DOHH2 (cell line): Measurements from ENCODE around the gene GPR107.

Source experiments
- H3F3A ChIP-seq: fragments of 200-600 bp; sonication (generic), shearing (Covaris generic); 2 replicates; pipeline ENCODE4 v1.6.0; 2016; ENCODE audit warnings: antibody characterized with exemption, mild to moderate bottlenecking; ENCODE audit not compliant: control insufficient read depth, insufficient read depth
- H3K27ac ChIP-seq: fragments of 200-600 bp; sonication (generic); 2 replicates; pipeline ENCODE4 v1.5.1; 2014; ENCODE audit warnings: low read depth, mild to moderate bottlenecking, low read length, moderate library complexity
- H3K27me3 ChIP-seq: fragments of 200-600 bp; sonication (generic); 2 replicates; pipeline ENCODE4 v1.6.1; 2014; ENCODE audit warnings: mild to moderate bottlenecking, low read length, mixed read lengths; ENCODE audit not compliant: control insufficient read depth
- H3K36me3 ChIP-seq: fragments of 200-600 bp; sonication (generic); 2 replicates; pipeline ENCODE4 v1.6.1; 2014; ENCODE audit warnings: mild to moderate bottlenecking, low read length, moderate library complexity, mixed read lengths; ENCODE audit not compliant: control insufficient read depth
- H3K4me1 ChIP-seq: fragments of 200-600 bp; sonication (generic); 2 replicates; pipeline ENCODE4 v1.6.1; 2014; ENCODE audit warnings: mild to moderate bottlenecking, low read length, mixed read lengths; ENCODE audit not compliant: control insufficient read depth
- H3K4me2 ChIP-seq: fragments of 200-600 bp; sonication (generic); 2 replicates; pipeline ENCODE4 v1.6.0; 2014; ENCODE audit warnings: mild to moderate bottlenecking, low read length, moderate library complexity
- H3K4me3 ChIP-seq: fragments of 200-600 bp; sonication (generic); 2 replicates; pipeline ENCODE4 v1.5.1; 2014; ENCODE audit warnings: mild to moderate bottlenecking, low read length, mixed read lengths
- H3K79me2 ChIP-seq: fragments of 200-600 bp; sonication (generic); 2 replicates; pipeline ENCODE4 v1.6.1; 2014; ENCODE audit warnings: mild to moderate bottlenecking, low read length, mixed read lengths; ENCODE audit not compliant: control insufficient read depth
- H3K9me2 ChIP-seq: fragments of 200-600 bp; sonication (generic); replicated peaks from 2 replicates; pipeline ENCODE4 v1.6.1; 2014; ENCODE audit warnings: mild to moderate bottlenecking, low read length, mixed read lengths; ENCODE audit not compliant: control insufficient read depth
- H3K9me3 ChIP-seq: fragments of 200-600 bp; sonication (generic); 2 replicates; pipeline ENCODE4 v1.6.1; 2014; ENCODE audit warnings: antibody characterized with exemption, low read length, mixed read lengths; ENCODE audit not compliant: control insufficient read depth, insufficient read depth
- H4K20me1 ChIP-seq: fragments of 200-600 bp; sonication (generic); 2 replicates; pipeline ENCODE4 v1.6.0; 2014; ENCODE audit warnings: low read depth, mild to moderate bottlenecking, antibody characterized with exemption, low read length, moderate library complexity; ENCODE audit not compliant: control insufficient read depth, insufficient read depth
- EZH2phosphoT487 ChIP-seq: fragments of 200-600 bp; sonication (generic); IDR thresholded peaks from 2 replicates; pipeline ENCODE4 v1.6.1; 2017; ENCODE audit warnings: borderline replicate concordance, mild to moderate bottlenecking, antibody characterized with exemption, low read length, moderate library complexity, mixed read lengths
- TF ChIP-seq, protein P1 (sequence below): fragments of 200-600 bp; sonication (generic); IDR thresholded peaks from one replicate; pipeline ENCODE4 v1.5.1; 2014; ENCODE audit warnings: antibody characterized with exemption, mild to moderate bottlenecking, low read depth, low read length; ENCODE audit not compliant: poor library complexity, severe bottlenecking

Gene GPR107

DNA sequence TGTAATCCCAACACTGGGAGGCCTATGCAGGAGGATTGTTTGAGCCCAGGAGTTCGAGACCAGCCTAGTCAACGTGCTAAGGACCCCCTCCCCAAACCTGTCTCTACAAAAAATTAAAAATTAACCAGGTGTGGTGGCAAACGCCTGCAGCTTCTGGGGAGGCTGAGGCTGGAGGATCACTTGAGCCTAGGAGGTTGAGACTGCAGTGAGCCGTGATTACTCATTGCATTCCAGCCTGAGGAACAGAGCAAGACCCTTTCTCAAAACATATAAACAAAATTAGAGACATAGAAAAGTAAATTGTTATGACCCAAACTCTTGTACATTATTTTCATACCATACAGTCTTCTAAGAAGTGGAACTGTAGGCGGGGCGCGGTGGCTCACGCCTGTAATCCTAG is 1.1 kb downstream of the GPR107 start:
- Histone ChIP-seq H3K79me2 (peaks cover 76% of the 10 kb centered on the region), H3K9me3 (no peaks in the 10 kb centered on the region), H3K36me3 (peaks cover 8% of the 10 kb centered on the region), H3K4me2 (peak overlapping the region; percentile 88), H3K9me2 (no peaks in the 10 kb centered on the region), H3K27me3 (no peaks in the 10 kb centered on the region), H3K4me3 (peak overlapping the region; percentile 91), H3F3A (peaks cover 6% of the 10 kb centered on the region; the same call in 1 of the 2 replicates), H3K4me1 (peaks cover 43% of the 10 kb centered on the region), H4K20me1 (no peaks in the 10 kb centered on the region), H3K27ac (peak overlapping the region; percentile 51; the same call in 1 of the 2 replicates)
- TF ChIP-seq EZH2phosphoT487, result no peak
- TF ChIP-seq, protein P1, sequence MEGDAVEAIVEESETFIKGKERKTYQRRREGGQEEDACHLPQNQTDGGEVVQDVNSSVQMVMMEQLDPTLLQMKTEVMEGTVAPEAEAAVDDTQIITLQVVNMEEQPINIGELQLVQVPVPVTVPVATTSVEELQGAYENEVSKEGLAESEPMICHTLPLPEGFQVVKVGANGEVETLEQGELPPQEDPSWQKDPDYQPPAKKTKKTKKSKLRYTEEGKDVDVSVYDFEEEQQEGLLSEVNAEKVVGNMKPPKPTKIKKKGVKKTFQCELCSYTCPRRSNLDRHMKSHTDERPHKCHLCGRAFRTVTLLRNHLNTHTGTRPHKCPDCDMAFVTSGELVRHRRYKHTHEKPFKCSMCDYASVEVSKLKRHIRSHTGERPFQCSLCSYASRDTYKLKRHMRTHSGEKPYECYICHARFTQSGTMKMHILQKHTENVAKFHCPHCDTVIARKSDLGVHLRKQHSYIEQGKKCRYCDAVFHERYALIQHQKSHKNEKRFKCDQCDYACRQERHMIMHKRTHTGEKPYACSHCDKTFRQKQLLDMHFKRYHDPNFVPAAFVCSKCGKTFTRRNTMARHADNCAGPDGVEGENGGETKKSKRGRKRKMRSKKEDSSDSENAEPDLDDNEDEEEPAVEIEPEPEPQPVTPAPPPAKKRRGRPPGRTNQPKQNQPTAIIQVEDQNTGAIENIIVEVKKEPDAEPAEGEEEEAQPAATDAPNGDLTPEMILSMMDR, result no peak

DNA sequence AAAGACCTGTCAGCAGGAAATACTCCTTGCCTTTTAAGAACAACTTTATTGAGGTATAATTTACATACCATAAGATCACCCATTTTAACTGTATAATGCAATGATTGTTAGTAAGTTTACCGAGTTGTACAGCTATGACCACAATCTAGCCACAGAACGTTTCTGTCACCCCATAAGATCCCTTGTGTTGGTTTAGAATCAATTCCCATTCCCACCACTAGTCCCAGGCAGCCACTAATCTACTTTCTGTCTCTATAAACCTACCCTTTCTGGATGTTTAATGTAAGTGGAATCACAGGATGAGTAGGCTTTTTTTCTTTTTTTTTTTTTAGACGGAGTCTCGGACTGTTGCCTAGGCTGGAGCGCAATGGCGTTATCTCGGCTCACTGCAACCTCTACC is 4.4 kb downstream of the GPR107 start:
- H3F3A ChIP-seq, result no peaks in the 10 kb centered on the region
- peaks cover 8% of the 10 kb centered on the region for H3K36me3 ChIP-seq
- no peaks in the 10 kb centered on the region for H3K9me2 ChIP-seq
- H4K20me1 ChIP-seq, result peaks cover 11% of the 10 kb centered on the region; the same call in 1 of the 2 replicates
- H3K79me2 ChIP-seq, result peaks cover 85% of the 10 kb centered on the region
- H3K27ac ChIP-seq, result no peak overlapping the region
- H3K27me3 ChIP-seq, result no peaks in the 10 kb centered on the region
- no peak for TF ChIP-seq EZH2phosphoT487
- TF ChIP-seq, protein P1, result peak; percentile 39
- peaks cover 27% of the 10 kb centered on the region for H3K4me1 ChIP-seq
- H3K4me3 ChIP-seq, result no peak overlapping the region
- H3K4me2 ChIP-seq, result no peak overlapping the region
- no peaks in the 10 kb centered on the region for H3K9me3 ChIP-seq

DNA sequence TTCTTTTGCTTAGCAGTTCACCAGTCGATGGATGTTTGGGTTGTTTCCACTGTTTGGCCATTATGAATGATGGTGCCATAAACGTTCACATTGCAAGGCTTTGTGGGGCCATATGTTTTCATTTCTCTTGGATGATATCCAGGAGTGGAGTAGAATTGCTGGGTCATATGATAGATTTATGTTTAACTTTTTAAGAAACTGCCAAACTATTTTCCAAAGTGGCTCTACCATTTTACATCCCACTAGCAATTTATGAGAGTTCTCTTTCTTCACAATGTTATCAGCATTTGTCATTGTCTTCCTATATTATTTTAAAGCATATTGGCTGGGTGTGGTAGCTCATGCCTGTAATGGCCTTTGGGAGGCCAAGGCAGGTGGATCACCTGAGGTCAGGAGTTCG is 5.2 kb downstream of the GPR107 start:
- Histone ChIP-seq H3K27ac (no peak overlapping the region), H3K4me3 (no peak overlapping the region), H3K36me3 (peaks cover 8% of the 10 kb centered on the region), H3K4me2 (no peak overlapping the region), H3K4me1 (peaks cover 26% of the 10 kb centered on the region), H3K9me3 (no peaks in the 10 kb centered on the region), H3K79me2 (peaks cover 83% of the 10 kb centered on the region), H3K27me3 (no peaks in the 10 kb centered on the region), H3K9me2 (no peaks in the 10 kb centered on the region), H4K20me1 (peaks cover 11% of the 10 kb centered on the region; the same call in 1 of the 2 replicates), H3F3A (no peaks in the 10 kb centered on the region)
- no peak for TF ChIP-seq EZH2phosphoT487
- TF ChIP-seq, protein P1, result no peak
